HG03432 (cell line): ENCODE measurements around the gene MBNL2.
A peak's percentile ranks its signal among the peaks of the same experiment; 100 is the strongest.

Experiments
- ATAC-seq: cut with Tn5 transposase; IDR thresholded peaks from one replicate; pipeline ENCODE4 v1.9.1; 2021; ENCODE audit warnings: mild to moderate bottlenecking, moderate library complexity; ENCODE audit not compliant: unreplicated experiment

MBNL2 gene

GRCh38 chr13:97369261-97369893 lies 147.2 kb downstream of the MBNL2 start:
- peak; percentile 78 for ATAC-seq

GRCh38 chr13:97371486-97372109 lies 149.5 kb downstream of the MBNL2 start:
- ATAC-seq, result no peak

DNA sequence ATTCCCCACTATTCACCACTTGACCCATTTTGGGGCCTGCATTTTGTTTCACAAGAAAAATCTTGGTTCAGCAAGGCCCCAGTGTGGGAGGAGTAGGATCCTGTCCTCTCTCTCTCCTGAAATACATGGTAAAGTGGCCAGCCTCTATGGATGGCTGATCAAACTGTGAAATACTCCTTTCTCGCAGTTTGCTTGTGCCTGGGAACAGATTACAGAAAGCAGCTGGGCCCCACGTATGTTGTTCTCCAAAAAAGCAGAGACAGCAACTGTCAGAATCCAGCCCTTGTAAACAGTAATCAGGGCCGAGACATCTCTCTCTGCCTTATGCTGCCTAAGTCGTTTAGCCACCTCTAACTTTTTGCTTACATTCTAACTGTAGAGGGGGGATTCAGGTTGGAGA lies 150.8 kb downstream of the MBNL2 start:
- ATAC-seq, result no peak

GRCh38 chr13:97373787-97374186 lies 151.7 kb downstream of the MBNL2 start:
- ATAC-seq, result no peak

DNA sequence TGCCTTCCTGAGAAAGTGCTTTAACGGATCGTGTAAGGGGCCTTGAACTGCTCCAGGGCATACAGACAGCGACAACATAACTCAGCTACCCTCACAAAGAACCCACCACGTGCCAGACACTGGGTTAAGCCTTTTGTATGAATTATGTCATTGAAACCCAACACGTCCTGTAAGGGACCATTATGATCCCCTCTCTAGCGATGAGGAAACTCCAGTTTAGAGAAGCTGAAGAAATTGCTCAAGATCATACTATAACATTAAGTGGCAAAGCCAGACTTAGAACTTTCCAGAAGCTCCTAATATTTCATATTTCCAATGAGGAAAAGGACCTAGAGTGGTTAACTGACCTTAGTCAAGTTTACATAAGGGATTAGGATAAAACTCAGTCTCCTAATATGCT lies 154.8 kb downstream of the MBNL2 start:
- ATAC-seq, result no peak

- no peak for ATAC-seq
Observed at GRCh38 chr13:97379386-97379785, 157.3 kb downstream of the MBNL2 start.

DNA sequence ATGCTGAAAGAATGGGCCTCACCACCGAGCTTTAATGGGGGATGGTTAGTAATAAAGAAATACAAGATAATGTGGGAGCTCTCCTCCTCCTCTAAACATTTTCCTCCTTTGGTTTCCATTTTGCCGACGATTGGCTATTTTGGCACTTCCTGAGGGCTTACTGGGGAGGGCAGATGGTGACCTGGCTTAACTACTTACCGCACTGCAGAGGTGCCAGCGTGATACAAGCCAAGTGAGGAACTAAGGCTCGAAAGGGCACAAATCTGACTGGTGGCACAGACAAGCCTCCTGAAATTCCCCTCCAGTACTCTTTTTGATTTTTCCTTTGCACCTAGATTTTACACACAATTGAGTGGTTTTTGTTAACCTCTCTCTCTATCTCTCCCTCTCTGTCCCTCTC lies 158.6 kb downstream of the MBNL2 start:
- ATAC-seq, result no peak

- no peak for ATAC-seq
Observed at GRCh38 chr13:97381189-97381588, 159.1 kb downstream of the MBNL2 start.

- no peak for ATAC-seq
Observed at GRCh38 chr13:97382276-97382675, 160.1 kb downstream of the MBNL2 start.

- no peak for ATAC-seq
Observed at GRCh38 chr13:97384371-97384770, 162.2 kb downstream of the MBNL2 start.

- ATAC-seq, result no peak
Observed at GRCh38 chr13:97385146-97385545, 163.0 kb downstream of the MBNL2 start.

GRCh38 chr13:97385854-97386253 lies 163.7 kb downstream of the MBNL2 start:
- ATAC-seq, result no peak

DNA sequence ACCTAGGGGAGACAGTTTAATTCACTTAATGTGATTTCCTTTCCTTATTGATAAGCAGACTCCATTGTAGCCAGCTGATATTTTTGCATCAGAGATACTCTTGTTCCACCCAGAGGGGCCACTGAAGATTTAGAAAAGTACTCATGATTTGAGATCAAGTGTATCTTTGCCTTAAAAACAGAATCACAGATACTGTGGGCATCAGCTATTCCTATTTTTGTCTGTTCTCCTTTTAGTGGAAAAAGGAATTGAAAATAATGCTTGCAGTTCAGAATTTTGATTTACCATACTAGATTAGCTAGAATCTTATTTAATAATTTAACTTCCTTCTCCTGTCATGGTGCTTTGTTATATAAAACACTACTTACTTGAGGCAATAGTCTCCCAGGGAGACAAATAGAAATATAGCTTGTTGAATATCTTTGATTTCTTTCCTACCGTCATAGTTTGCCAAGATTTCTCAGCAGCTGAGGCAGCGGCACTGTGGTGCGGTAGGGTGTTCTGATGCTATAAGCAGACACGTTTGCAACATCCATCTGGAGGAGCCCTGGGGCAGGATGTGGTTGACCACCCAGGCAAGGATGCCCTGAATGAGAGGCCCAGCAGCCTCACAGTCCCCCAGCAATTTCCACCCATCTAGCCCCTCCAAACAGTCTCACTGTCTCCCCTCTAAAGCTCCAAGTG lies 164.8 kb downstream of the MBNL2 start:
- peak; percentile 51 for ATAC-seq

- peak; percentile 4 for ATAC-seq
Observed at GRCh38 chr13:97387485-97387839, 165.3 kb downstream of the MBNL2 start.

DNA sequence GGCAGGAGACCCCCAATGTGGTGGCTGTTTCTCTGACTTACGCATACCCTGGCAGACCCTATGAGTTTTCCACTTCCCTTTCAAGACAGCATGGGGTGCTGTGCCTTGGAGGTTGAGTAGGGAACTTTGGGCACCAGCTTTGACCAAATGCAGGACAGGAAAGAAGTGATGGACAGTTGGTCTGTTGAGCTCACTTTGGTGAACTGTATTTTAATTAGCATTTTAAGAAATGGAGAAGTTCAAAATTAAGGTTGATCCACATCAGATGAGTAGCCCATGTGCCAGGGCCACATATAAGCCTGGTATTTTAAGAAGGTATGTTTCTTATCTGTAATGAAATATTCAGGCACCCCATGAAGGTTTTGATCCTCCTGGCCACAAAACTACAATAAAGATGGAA lies 165.8 kb downstream of the MBNL2 start:
- ATAC-seq, result no peak

DNA sequence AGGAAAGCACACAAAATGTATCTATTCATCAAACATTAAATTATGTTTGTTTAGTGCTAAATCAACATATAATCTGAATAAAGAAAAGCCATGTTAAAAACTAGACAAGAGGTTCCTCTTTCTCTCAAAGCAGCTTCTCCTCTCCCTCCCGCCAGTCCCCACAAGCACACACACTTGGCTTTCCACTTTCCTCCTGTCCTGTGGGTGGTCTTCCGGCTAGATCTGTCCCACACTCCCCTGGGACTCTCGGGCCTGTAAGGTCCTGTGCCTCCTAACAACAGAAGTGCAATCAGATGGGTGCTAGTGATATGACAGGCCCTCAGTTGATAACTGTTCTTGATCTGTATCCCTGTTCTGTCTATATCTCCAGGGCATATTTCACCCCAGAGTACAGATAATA lies 166.2 kb downstream of the MBNL2 start:
- ATAC-seq, result peak; percentile 54

DNA sequence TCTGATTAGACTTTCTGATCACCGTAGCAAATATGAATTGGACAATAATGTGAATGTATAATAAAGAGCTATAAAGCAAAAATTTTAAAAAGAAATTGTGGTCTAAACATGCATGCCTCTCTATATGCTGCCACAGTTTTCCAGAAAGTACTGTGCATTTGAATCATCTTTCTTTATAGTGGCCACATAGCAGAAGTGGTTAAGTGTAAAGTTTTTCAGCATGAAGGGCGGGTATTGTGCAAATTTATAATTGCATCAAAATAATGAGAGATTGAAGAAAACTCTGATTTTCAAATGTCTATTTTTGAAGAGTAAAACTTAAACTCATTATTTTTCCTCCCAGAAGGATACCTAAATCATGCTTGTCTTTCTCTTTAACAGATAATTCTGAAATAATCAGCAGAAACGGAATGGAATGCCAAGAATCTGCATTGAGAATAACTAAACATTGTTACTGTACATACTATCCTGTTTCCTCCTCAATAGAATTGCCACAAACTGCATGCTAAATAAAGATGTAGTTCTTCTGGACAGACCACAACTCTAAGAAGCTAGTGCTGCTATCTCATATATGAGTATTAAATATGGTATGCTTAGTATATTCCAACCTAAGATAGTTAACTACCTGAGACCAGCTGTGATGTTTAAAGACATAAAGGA lies 168.9 kb downstream of the MBNL2 start:
- ATAC-seq, result no peak

- no peak for ATAC-seq
Observed at GRCh38 chr13:97392020-97392419, 169.9 kb downstream of the MBNL2 start.

DNA sequence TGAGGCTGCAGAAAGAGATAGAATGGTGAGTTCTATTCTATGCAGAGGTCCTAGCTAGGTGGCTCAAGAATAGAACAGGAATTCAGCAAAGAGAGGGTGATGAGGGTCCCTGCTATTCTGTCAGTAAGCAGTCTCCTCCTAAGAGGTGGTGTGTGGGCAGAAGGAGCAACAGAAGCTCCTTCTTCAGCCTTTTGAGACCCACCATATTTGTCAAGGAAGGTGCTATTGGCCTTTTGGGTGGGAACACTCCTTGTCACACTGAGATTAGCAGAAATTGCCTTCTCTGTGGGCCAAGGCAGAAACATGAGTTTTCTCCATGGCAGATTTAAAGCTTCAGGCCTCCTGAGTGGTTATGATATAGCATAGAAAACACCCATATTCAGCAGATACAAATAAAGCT lies 172.4 kb downstream of the MBNL2 start:
- ATAC-seq, result no peak

- no peak for ATAC-seq
Observed at GRCh38 chr13:97395447-97396136, 173.5 kb downstream of the MBNL2 start.

DNA sequence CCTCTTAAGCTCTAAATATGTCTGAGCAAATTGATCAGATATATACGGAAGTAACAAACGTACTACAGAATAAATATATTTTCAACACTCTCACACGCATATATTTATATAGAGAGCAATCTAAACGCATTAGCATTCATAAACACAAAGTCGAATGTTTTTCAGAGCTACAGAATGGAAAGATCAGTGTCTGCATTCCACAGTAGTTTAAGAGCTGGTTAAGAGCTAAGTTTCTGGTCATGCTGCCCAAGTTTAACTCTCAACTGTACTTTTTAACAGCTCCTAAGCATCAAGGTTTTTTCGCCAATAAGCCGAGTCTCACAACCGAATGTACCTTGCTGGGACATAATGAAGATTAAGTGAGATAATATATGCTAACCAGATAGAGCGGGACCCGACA lies 175.1 kb downstream of the MBNL2 start:
- no peak for ATAC-seq
